ENCODE data around the gene CCNT1. TPM values are rescaled to one million over a fixed set of nuclear protein-coding genes. Genes with fewer than 3 reads are reported as not detected.
"Not testable (repeated sequence)": the region's sequence is repeated elsewhere in the genome, so short reads cannot be mapped to it uniquely, and the experiment has no call there.

Gene CCNT1
- total RNA-seq, 1 donor from 2014 or later, result 49.2 TPM

DNA sequence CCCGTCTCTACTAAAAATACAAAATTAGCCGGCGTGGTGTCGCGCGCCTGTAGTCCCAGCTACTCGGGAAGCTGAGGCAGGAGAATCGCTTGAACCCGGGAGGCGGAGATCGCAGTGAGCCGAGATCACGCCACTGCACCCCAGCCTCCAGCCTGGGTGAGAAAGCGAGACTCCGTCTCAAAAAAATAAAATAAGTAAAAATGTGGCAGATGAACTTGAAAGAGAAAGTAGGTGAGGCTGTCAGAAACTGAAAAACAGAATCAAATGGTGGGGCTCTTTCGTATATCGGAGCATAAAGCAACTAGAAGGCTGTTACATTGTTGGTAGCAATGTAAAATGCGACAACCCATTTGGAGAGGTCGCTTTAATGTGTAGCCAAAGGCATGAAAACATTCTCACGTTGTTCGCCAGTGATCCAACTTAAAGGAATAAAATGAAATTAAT lies 767 bp upstream of the CCNT1 start:
- Histone ChIP-seq H3K27ac (ENCODE audit: low read depth, low read length) (peak overlapping the region; percentile 91), H4K20me1 (ENCODE audit: insufficient read depth, low read length) (peaks cover 21% of the 10 kb centered on the region), H3K79me2 (ENCODE audit: insufficient read depth, low read length) (peaks cover 42% of the 10 kb centered on the region), H3K4me3 (ENCODE audit: insufficient read depth, low read depth, low read length) (peak overlapping the region; percentile 81), H3K27me3 (ENCODE audit: insufficient read depth, low read length) (no peaks in the 10 kb centered on the region), H3K36me3 (ENCODE audit: insufficient read depth, low read length) (peaks cover 10% of the 10 kb centered on the region), H3K9me3 (ENCODE audit: insufficient read depth, low read depth, low read length) (peaks cover 4% of the 10 kb centered on the region), H3K4me2 (ENCODE audit: low read length) (peak overlapping the region; percentile 84), H3K4me1 (ENCODE audit: insufficient read depth, low read length) (peaks cover 7% of the 10 kb centered on the region), H3K9ac (ENCODE audit: low read length) (peak overlapping the region; percentile 92), H2AFZ (ENCODE audit: low read depth, low read length) (peak overlapping the region; percentile 60)
- Mint-ChIP-seq H3K27ac (ENCODE audit: unreplicated experiment) (peak overlapping the region; percentile 95), H3K4me3 (ENCODE audit: unreplicated experiment) (peak overlapping the region; percentile 97), H3K9me3 (ENCODE audit: unreplicated experiment) (peaks cover 13% of the 10 kb centered on the region), H3K27me3 (ENCODE audit: low read depth, unreplicated experiment) (no peaks in the 10 kb centered on the region), H3K4me1 (ENCODE audit: low read depth, unreplicated experiment) (peaks cover 18% of the 10 kb centered on the region), H3K36me3 (ENCODE audit: low read depth, unreplicated experiment) (peaks cover 7% of the 10 kb centered on the region)
- TF ChIP-seq, protein P1, sequence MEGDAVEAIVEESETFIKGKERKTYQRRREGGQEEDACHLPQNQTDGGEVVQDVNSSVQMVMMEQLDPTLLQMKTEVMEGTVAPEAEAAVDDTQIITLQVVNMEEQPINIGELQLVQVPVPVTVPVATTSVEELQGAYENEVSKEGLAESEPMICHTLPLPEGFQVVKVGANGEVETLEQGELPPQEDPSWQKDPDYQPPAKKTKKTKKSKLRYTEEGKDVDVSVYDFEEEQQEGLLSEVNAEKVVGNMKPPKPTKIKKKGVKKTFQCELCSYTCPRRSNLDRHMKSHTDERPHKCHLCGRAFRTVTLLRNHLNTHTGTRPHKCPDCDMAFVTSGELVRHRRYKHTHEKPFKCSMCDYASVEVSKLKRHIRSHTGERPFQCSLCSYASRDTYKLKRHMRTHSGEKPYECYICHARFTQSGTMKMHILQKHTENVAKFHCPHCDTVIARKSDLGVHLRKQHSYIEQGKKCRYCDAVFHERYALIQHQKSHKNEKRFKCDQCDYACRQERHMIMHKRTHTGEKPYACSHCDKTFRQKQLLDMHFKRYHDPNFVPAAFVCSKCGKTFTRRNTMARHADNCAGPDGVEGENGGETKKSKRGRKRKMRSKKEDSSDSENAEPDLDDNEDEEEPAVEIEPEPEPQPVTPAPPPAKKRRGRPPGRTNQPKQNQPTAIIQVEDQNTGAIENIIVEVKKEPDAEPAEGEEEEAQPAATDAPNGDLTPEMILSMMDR (IDR thresholded peaks at IDR 0.05; ENCODE audit: insufficient read depth, low read depth, low read length), result no peak
- TF ChIP-seq EZH2 (IDR thresholded peaks at IDR 0.05; ENCODE audit: insufficient read depth, low read length), result no peak
- DNase-seq (ENCODE audit: low read depth) (no peak), FAIRE-seq (no peak)

DNA sequence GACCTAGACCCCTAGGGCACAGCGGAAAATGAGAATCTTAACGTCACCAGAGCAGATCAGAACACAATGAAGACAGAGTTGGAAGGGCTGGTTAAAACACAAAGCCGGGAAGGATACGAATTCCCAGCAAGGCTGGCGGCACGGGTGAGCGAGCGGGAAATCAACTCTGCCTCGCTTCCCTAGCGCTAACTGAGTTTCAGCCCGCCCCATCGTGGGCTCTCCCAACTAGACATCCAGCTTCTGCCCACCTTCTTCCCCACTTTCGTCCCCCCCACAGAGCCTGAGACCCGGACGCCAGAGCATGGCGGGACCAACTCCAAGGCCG lies 377 bp downstream of the CCNT1 start:
- Histone ChIP-seq H3K27ac (ENCODE audit: low read depth, low read length) (peak overlapping the region; percentile 91), H3K9me3 (ENCODE audit: insufficient read depth, low read depth, low read length) (peaks cover 3% of the 10 kb centered on the region), H3K4me3 (ENCODE audit: insufficient read depth, low read depth, low read length) (peak overlapping the region; percentile 81), H3K79me2 (ENCODE audit: insufficient read depth, low read length) (peaks cover 51% of the 10 kb centered on the region), H3K36me3 (ENCODE audit: insufficient read depth, low read length) (peaks cover 14% of the 10 kb centered on the region), H3K9ac (ENCODE audit: low read length) (peak overlapping the region; percentile 92), H3K4me1 (ENCODE audit: insufficient read depth, low read length) (peaks cover 7% of the 10 kb centered on the region), H3K4me2 (ENCODE audit: low read length) (peak overlapping the region; percentile 84), H2AFZ (ENCODE audit: low read depth, low read length) (peak overlapping the region; percentile 79), H3K27me3 (ENCODE audit: insufficient read depth, low read length) (no peaks in the 10 kb centered on the region), H4K20me1 (ENCODE audit: insufficient read depth, low read length) (peaks cover 25% of the 10 kb centered on the region)
- H3K27ac Mint-ChIP-seq (ENCODE audit: unreplicated experiment), result peak overlapping the region; percentile 95
- H3K27me3 Mint-ChIP-seq (ENCODE audit: low read depth, unreplicated experiment), result no peaks in the 10 kb centered on the region
- FAIRE-seq (no peak), DNase-seq (ENCODE audit: low read depth) (no peak)
- H3K4me3 Mint-ChIP-seq (ENCODE audit: unreplicated experiment), result peak overlapping the region; percentile 97
- H3K4me1 Mint-ChIP-seq (ENCODE audit: low read depth, unreplicated experiment), result peaks cover 18% of the 10 kb centered on the region
- peaks cover 13% of the 10 kb centered on the region for H3K9me3 Mint-ChIP-seq (ENCODE audit: unreplicated experiment)
- H3K36me3 Mint-ChIP-seq (ENCODE audit: low read depth, unreplicated experiment), result peaks cover 7% of the 10 kb centered on the region
- TF ChIP-seq EZH2 (IDR thresholded peaks at IDR 0.05; ENCODE audit: insufficient read depth, low read length), result no peak
- TF ChIP-seq, protein P1 (IDR thresholded peaks at IDR 0.05; ENCODE audit: insufficient read depth, low read depth, low read length), result no peak

DNA sequence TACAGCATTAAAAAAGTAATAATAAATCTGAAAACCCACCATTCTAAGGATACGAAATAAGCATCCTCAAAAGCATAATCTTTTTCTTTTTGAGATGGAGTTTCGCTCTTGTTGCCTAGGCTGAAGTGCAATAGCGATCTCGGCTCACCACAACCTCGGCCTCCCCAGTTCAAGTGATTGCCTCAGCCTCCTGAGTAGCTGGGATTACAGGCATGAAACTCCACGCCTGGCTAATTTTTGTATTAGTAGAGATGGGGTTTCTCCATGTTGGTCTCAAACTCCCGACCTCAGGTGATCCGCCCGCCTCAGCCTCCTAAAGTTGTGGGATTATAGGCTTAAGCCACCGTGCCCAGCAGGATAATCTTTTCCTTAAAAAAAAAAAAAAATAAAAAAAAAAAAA lies 4.3 kb downstream of the CCNT1 start:
- Histone ChIP-seq H3K4me3 (ENCODE audit: insufficient read depth, low read depth, low read length) (no peak overlapping the region), H4K20me1 (ENCODE audit: insufficient read depth, low read length) (peaks cover 52% of the 10 kb centered on the region), H3K9ac (ENCODE audit: low read length) (no peak overlapping the region), H3K4me1 (ENCODE audit: insufficient read depth, low read length) (peaks cover 7% of the 10 kb centered on the region), H3K36me3 (ENCODE audit: insufficient read depth, low read length) (peaks cover 19% of the 10 kb centered on the region), H3K27me3 (ENCODE audit: insufficient read depth, low read length) (no peaks in the 10 kb centered on the region), H3K27ac (ENCODE audit: low read depth, low read length) (no peak overlapping the region), H2AFZ (ENCODE audit: low read depth, low read length) (no peak overlapping the region), H3K9me3 (ENCODE audit: insufficient read depth, low read depth, low read length) (no peaks in the 10 kb centered on the region), H3K4me2 (ENCODE audit: low read length) (no peak overlapping the region), H3K79me2 (ENCODE audit: insufficient read depth, low read length) (peaks cover 90% of the 10 kb centered on the region)
- no peak for TF ChIP-seq EZH2 (IDR thresholded peaks at IDR 0.05; ENCODE audit: insufficient read depth, low read length)
- TF ChIP-seq, protein P1 (IDR thresholded peaks at IDR 0.05; ENCODE audit: insufficient read depth, low read depth, low read length), result no peak
- H3K4me1 Mint-ChIP-seq (ENCODE audit: low read depth, unreplicated experiment), result peaks cover 20% of the 10 kb centered on the region
- no peaks in the 10 kb centered on the region for H3K27me3 Mint-ChIP-seq (ENCODE audit: low read depth, unreplicated experiment)
- DNase-seq (ENCODE audit: low read depth), result no peak
- no peak overlapping the region for H3K4me3 Mint-ChIP-seq (ENCODE audit: unreplicated experiment)
- peaks cover 7% of the 10 kb centered on the region for H3K36me3 Mint-ChIP-seq (ENCODE audit: low read depth, unreplicated experiment)
- H3K9me3 Mint-ChIP-seq (ENCODE audit: unreplicated experiment), result no peaks in the 10 kb centered on the region
- no peak for FAIRE-seq
- no peak overlapping the region for H3K27ac Mint-ChIP-seq (ENCODE audit: unreplicated experiment)

DNA sequence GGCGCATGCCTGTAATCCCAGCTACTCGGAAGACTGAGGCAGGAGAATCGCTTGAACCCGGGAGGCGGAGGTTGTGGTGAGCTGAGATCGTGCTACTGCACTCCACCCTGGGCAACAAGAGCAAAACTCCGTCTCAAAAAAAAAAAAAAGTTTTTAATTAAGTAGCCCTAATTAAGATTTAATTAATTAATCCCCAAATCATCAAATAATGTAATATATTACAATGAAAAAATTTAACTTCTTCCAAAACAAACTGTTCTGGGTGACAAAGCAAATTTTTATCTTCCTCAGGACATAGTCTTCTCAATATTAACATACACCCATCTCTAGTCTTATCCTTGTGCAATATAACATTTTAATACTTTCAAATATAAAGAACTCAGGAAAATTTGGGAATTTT lies 17.7 kb downstream of the CCNT1 start:
- DNase-seq (ENCODE audit: low read depth); H3K9me3 Mint-ChIP-seq (ENCODE audit: unreplicated experiment); H3K4me1 ChIP-seq (ENCODE audit: insufficient read depth, low read length); FAIRE-seq; H3K9me3 ChIP-seq (ENCODE audit: insufficient read depth, low read depth, low read length); H2AFZ ChIP-seq (ENCODE audit: low read depth, low read length); H3K4me3 Mint-ChIP-seq (ENCODE audit: unreplicated experiment); H3K4me1 Mint-ChIP-seq (ENCODE audit: low read depth, unreplicated experiment); H3K9ac ChIP-seq (ENCODE audit: low read length); H3K27ac ChIP-seq (ENCODE audit: low read depth, low read length); H3K4me2 ChIP-seq (ENCODE audit: low read length); H3K27ac Mint-ChIP-seq (ENCODE audit: unreplicated experiment); H3K4me3 ChIP-seq (ENCODE audit: insufficient read depth, low read depth, low read length); H3K27me3 ChIP-seq (ENCODE audit: insufficient read depth, low read length); H3K27me3 Mint-ChIP-seq (ENCODE audit: low read depth, unreplicated experiment): not testable (repeated sequence)
- Histone ChIP-seq H3K36me3 (ENCODE audit: insufficient read depth, low read length) (peaks cover 28% of the 10 kb centered on the region), H4K20me1 (ENCODE audit: insufficient read depth, low read length) (peaks cover 22% of the 10 kb centered on the region), H3K79me2 (ENCODE audit: insufficient read depth, low read length) (peaks cover 26% of the 10 kb centered on the region)
- peaks cover 10% of the 10 kb centered on the region for H3K36me3 Mint-ChIP-seq (ENCODE audit: low read depth, unreplicated experiment)
